Osteoblast (primary cell): ENCODE measurements around the gene RAB3D. TPM values are rescaled to one million over a fixed set of nuclear protein-coding genes. Genes with fewer than 3 reads are reported as not detected.
A peak's percentile ranks its signal among the peaks of the same experiment; 100 is the strongest.

Experiments used
- DNase-seq: peaks from one replicate; pipeline ENCODE4 v3.0.0; 2011; ENCODE audit warnings: low spot score, mixed read lengths; ENCODE audit not compliant: insufficient read length; ENCODE audit errors: missing footprints
- H2AFZ ChIP-seq: 2 replicates; pipeline ENCODE4 v1.6.0; 2011; ENCODE audit warnings: mild to moderate bottlenecking, low read length
- H3K27ac ChIP-seq: 2 replicates; pipeline ENCODE4 v1.5.1; 2011; ENCODE audit warnings: mild to moderate bottlenecking, low read depth, low read length, moderate library complexity
- H3K27me3 ChIP-seq: 2 replicates; pipeline ENCODE4 v1.6.0; 2012; ENCODE audit warnings: mild to moderate bottlenecking, control low read depth, inconsistent platforms, low read length, moderate library complexity; ENCODE audit not compliant: insufficient read depth
- H3K36me3 ChIP-seq: 2 replicates; pipeline ENCODE4 v1.5.1; 2011; ENCODE audit warnings: mild to moderate bottlenecking, low read length, control low read depth, moderate library complexity; ENCODE audit not compliant: insufficient read depth
- H3K4me1 ChIP-seq: 2 replicates; pipeline ENCODE4 v1.5.1; 2011; ENCODE audit warnings: mild to moderate bottlenecking, low read length, control low read depth, moderate library complexity; ENCODE audit not compliant: insufficient read depth
- H3K4me2 ChIP-seq: 2 replicates; pipeline ENCODE4 v1.6.0; 2011; ENCODE audit warnings: mild to moderate bottlenecking, low read length; ENCODE audit not compliant: insufficient read depth
- H3K4me3 ChIP-seq: fragments of 200-600 bp; sonication (generic); 3 replicates; pipeline ENCODE4 v1.5.1; 2012; ENCODE audit warnings: mild to moderate bottlenecking, low read length, inconsistent platforms; ENCODE audit not compliant: insufficient read depth
- H3K79me2 ChIP-seq: 2 replicates; pipeline ENCODE4 v1.6.0; 2012; ENCODE audit warnings: mild to moderate bottlenecking, low read length, control low read depth, inconsistent platforms; ENCODE audit not compliant: insufficient read depth
- H3K9me3 ChIP-seq: 2 replicates; pipeline ENCODE4 v1.5.1; 2011; ENCODE audit warnings: low read depth, low read length, control low read depth
- H4K20me1 ChIP-seq: 2 replicates; pipeline ENCODE4 v1.6.0; 2012; ENCODE audit warnings: mild to moderate bottlenecking, low read length, control low read depth; ENCODE audit not compliant: insufficient read depth
- CTCF ChIP-seq: IDR thresholded peaks from 2 replicates; pipeline ENCODE4 v1.5.1; 2011; ENCODE audit warnings: mild to moderate bottlenecking, low read depth, low read length, moderate library complexity; ENCODE audit errors: extremely low read depth
- total RNA-seq: library from RNA; depleted of rRNA; stranded (reverse); fragments of >200 nt; gene quantifications from 2 replicates; pipeline ENCODE4 v1.2.3, GENCODE V29; 2012

The RAB3D gene
- total RNA-seq, 1 donor = 3.3 TPM

GRCh38 chr19:11324748-11325389 lies 14.6 kb downstream of the RAB3D start:
- peak overlapping the region; percentile 79 for H3K4me2 ChIP-seq
- no peak overlapping the region for H3K4me3 ChIP-seq
- H3K4me1 ChIP-seq = peaks cover 14% of the 10 kb centered on the region
- DNase-seq = no peak
- no peaks in the 10 kb centered on the region for H3K27me3 ChIP-seq
- H4K20me1 ChIP-seq = no peaks in the 10 kb centered on the region
- peak overlapping the region; percentile 60 for H3K27ac ChIP-seq
- H3K36me3 ChIP-seq = no peaks in the 10 kb centered on the region
- no peaks in the 10 kb centered on the region for H3K9me3 ChIP-seq
- no peaks in the 10 kb centered on the region for H3K79me2 ChIP-seq
- no peak for TF ChIP-seq CTCF
- H2AFZ ChIP-seq = peak overlapping the region; percentile 56

- TF ChIP-seq CTCF = no peak
- no peaks in the 10 kb centered on the region for H4K20me1 ChIP-seq
- peak overlapping the region; percentile 56 for H2AFZ ChIP-seq
- no peaks in the 10 kb centered on the region for H3K27me3 ChIP-seq
- H3K9me3 ChIP-seq = no peaks in the 10 kb centered on the region
- peak overlapping the region; percentile 54 for H3K4me3 ChIP-seq
- no peaks in the 10 kb centered on the region for H3K36me3 ChIP-seq
- H3K4me2 ChIP-seq = peak overlapping the region; percentile 79
- peaks cover 14% of the 10 kb centered on the region for H3K4me1 ChIP-seq
- H3K79me2 ChIP-seq = no peaks in the 10 kb centered on the region
- H3K27ac ChIP-seq = peak overlapping the region; percentile 60
- DNase-seq = peak; percentile 90
Observed at GRCh38 chr19:11324079-11324661, 15.3 kb downstream of the RAB3D start.

GRCh38 chr19:11323601-11324078 lies 15.8 kb downstream of the RAB3D start:
- no peaks in the 10 kb centered on the region for H4K20me1 ChIP-seq
- no peaks in the 10 kb centered on the region for H3K36me3 ChIP-seq
- H3K27me3 ChIP-seq = no peaks in the 10 kb centered on the region
- peak overlapping the region; percentile 79 for H3K4me2 ChIP-seq
- peak overlapping the region; percentile 54 for H3K4me3 ChIP-seq
- peak overlapping the region; percentile 56 for H2AFZ ChIP-seq
- no peak for TF ChIP-seq CTCF
- H3K79me2 ChIP-seq = no peaks in the 10 kb centered on the region
- H3K4me1 ChIP-seq = peaks cover 14% of the 10 kb centered on the region
- peak overlapping the region; percentile 60 for H3K27ac ChIP-seq
- H3K9me3 ChIP-seq = no peaks in the 10 kb centered on the region
- DNase-seq = no peak

- H3K36me3 ChIP-seq = no peaks in the 10 kb centered on the region
- no peak overlapping the region for H2AFZ ChIP-seq
- H3K4me2 ChIP-seq = no peak overlapping the region
- H4K20me1 ChIP-seq = no peaks in the 10 kb centered on the region
- no peak overlapping the region for H3K4me3 ChIP-seq
- H3K9me3 ChIP-seq = no peaks in the 10 kb centered on the region
- peaks cover 14% of the 10 kb centered on the region for H3K4me1 ChIP-seq
- H3K27me3 ChIP-seq = no peaks in the 10 kb centered on the region
- H3K27ac ChIP-seq = no peak overlapping the region
- no peak for TF ChIP-seq CTCF
- no peak for DNase-seq
- H3K79me2 ChIP-seq = no peaks in the 10 kb centered on the region
Observed at GRCh38 chr19:11322269-11323024, 17.0 kb downstream of the RAB3D start.
